Chondrocyte (in vitro differentiated cells): ENCODE results near the gene CYP39A1. TPM values are rescaled to one million over a fixed set of nuclear protein-coding genes. Genes with fewer than 3 reads are reported as not detected.

ENCODE experiments used
- total RNA-seq: library from RNA; stranded (reverse); gene quantifications from 3 replicates; pipeline ENCODE4 v1.2.1, GENCODE V29; 2021

Gene CYP39A1
- total RNA-seq, 1 donor from 2014 or later = 0.62 TPM

Other genes starting within 250 kb of the CYP39A1 start
- gene RCAN2, start 161.4 kb downstream of the CYP39A1 start, total RNA-seq = 3.7 to 23.9 TPM (median 23.8 TPM) in 3 replicates
- 5.7 to 6.8 TPM (median 6.5 TPM) in 3 replicates for gene SLC25A27, start 157 bp upstream of the CYP39A1 start, total RNA-seq
- gene TDRD6, start 35.1 kb upstream of the CYP39A1 start, total RNA-seq = 0.07 to 0.29 TPM (median 0.13 TPM) in 3 replicates
- gene PLA2G7, start 82.6 kb upstream of the CYP39A1 start, total RNA-seq = not detected in 3 replicates
- gene ANKRD66, start 94.1 kb upstream of the CYP39A1 start, total RNA-seq = not detected in 3 replicates
- not detected in 3 replicates for gene MEP1A, start 140.6 kb upstream of the CYP39A1 start, total RNA-seq